GM23338 (cell line): ENCODE results near the gene LCOR. TPM values are rescaled to one million over a fixed set of nuclear protein-coding genes. Genes with fewer than 3 reads are reported as not detected.

ENCODE experiments used
- ATAC-seq: fragments of 200-7000 bp; cut with Tn5 transposase; 3 replicates; pipeline ENCODE4 v1.9.1; 2020
- DNase-seq: peaks from one replicate; pipeline ENCODE4 v3.0.0-alpha.2; 2015; ENCODE audit warnings: low spot score
- H2AFZ ChIP-seq: fragments of 200-600 bp; sonication (generic); 2 replicates; pipeline ENCODE4 v1.8.0; 2016; ENCODE audit warnings: antibody characterized with exemption, mild to moderate bottlenecking, moderate library complexity
- H3F3A ChIP-seq: fragments of 200-600 bp; sonication (generic); replicated peaks from 2 replicates; pipeline ENCODE4 v1.8.0; 2017; ENCODE audit warnings: antibody characterized with exemption, mixed run types, low read depth
- H3K27ac ChIP-seq: fragments of 200-600 bp; sonication (generic); 2 replicates; pipeline ENCODE4 v1.6.1; 2016; ENCODE audit warnings: low read depth
- H3K27me3 ChIP-seq: fragments of 200-600 bp; sonication (generic); 2 replicates; pipeline ENCODE4 v1.8.0; 2016; ENCODE audit warnings: mild to moderate bottlenecking, mixed run types, moderate library complexity; ENCODE audit not compliant: insufficient read depth
- H3K36me3 ChIP-seq: fragments of 200-600 bp; sonication (generic); 2 replicates; pipeline ENCODE4 v1.8.0; 2016; ENCODE audit warnings: mild to moderate bottlenecking; ENCODE audit not compliant: insufficient read depth
- H3K4me1 ChIP-seq: fragments of 200-600 bp; sonication (generic); 2 replicates; pipeline ENCODE4 v1.8.0; 2016; ENCODE audit warnings: mild to moderate bottlenecking, moderate library complexity; ENCODE audit not compliant: insufficient read depth
- H3K4me2 ChIP-seq: fragments of 200-600 bp; sonication (generic); 2 replicates; pipeline ENCODE4 v1.7.1; 2017; ENCODE audit warnings: mixed run types
- H3K4me3 ChIP-seq: fragments of 200-600 bp; sonication (generic); 2 replicates; pipeline ENCODE4 v1.6.1; 2016; ENCODE audit warnings: mixed run types
- H3K79me2 ChIP-seq: fragments of 200-600 bp; sonication (generic); replicated peaks from 2 replicates; pipeline ENCODE4 v1.8.0; 2017; ENCODE audit warnings: mild to moderate bottlenecking; ENCODE audit not compliant: insufficient read depth
- H3K9me2 ChIP-seq: fragments of 200-600 bp; sonication (generic); 2 replicates; pipeline ENCODE4 v1.8.0; 2017; ENCODE audit not compliant: insufficient read depth
- H4K20me1 ChIP-seq: fragments of 200-600 bp; sonication (generic); replicated peaks from 2 replicates; pipeline ENCODE4 v1.8.0; 2017; ENCODE audit warnings: mild to moderate bottlenecking; ENCODE audit not compliant: insufficient read depth
- H3K27ac Mint-ChIP-seq: 2 replicates; pipeline ENCODE4 v1.8.0; 2020; ENCODE audit warnings: inconsistent platforms, mild to moderate bottlenecking, moderate library complexity, mixed read lengths
- H3K27me3 Mint-ChIP-seq: 3 replicates; pipeline ENCODE4 v1.8.0; 2022; ENCODE audit warnings: low read depth, mild to moderate bottlenecking, moderate library complexity, mixed read lengths, inconsistent platforms; ENCODE audit not compliant: insufficient read depth, poor library complexity
- H3K36me3 Mint-ChIP-seq: 3 replicates; pipeline ENCODE4 v1.8.0; 2021; ENCODE audit warnings: low read depth, mild to moderate bottlenecking, inconsistent platforms, moderate library complexity, mixed read lengths
- H3K4me1 Mint-ChIP-seq: 3 replicates; pipeline ENCODE4 v1.8.0; 2020; ENCODE audit warnings: mild to moderate bottlenecking, inconsistent platforms, mixed read lengths
- H3K4me3 Mint-ChIP-seq: 3 replicates; pipeline ENCODE4 v1.8.0; 2021; ENCODE audit warnings: moderate library complexity, mild to moderate bottlenecking, inconsistent platforms, mixed read lengths
- H3K9me3 Mint-ChIP-seq: 3 replicates; pipeline ENCODE4 v1.8.0; 2020; ENCODE audit warnings: moderate library complexity, mild to moderate bottlenecking, inconsistent platforms, mixed read lengths
- CREB1 ChIP-seq: fragments of 250-450 bp; sonication (Bioruptor Pico); IDR thresholded peaks from 2 replicates; pipeline ENCODE4 v1.5.0; 2020; ENCODE audit warnings: low read depth, mild to moderate bottlenecking, moderate library complexity
- ETS1 ChIP-seq: IDR thresholded peaks from 2 replicates; pipeline ENCODE4 v1.6.1; 2016; ENCODE audit warnings: antibody characterized with exemption
- EZH2 ChIP-seq: fragments of 200-600 bp; sonication (generic); IDR thresholded peaks from one replicate; pipeline ENCODE4 v1.8.0; 2017; ENCODE audit warnings: antibody characterized with exemption, mild to moderate bottlenecking, low read depth; ENCODE audit not compliant: unreplicated experiment
- EZH2phosphoT487 ChIP-seq: fragments of 200-600 bp; sonication (generic); IDR thresholded peaks from one replicate; pipeline ENCODE4 v1.8.1; 2018; ENCODE audit warnings: antibody characterized with exemption; ENCODE audit not compliant: unreplicated experiment
- JUNB ChIP-seq: IDR thresholded peaks from one replicate; pipeline ENCODE4 v1.6.1; 2016; ENCODE audit warnings: antibody characterized with exemption; ENCODE audit not compliant: unreplicated experiment
- NANOG ChIP-seq: IDR thresholded peaks from 2 replicates; pipeline ENCODE4 v1.6.1; 2016; ENCODE audit warnings: antibody characterized with exemption, borderline replicate concordance
- POLR2AphosphoS5 ChIP-seq: IDR thresholded peaks from 2 replicates; pipeline ENCODE4 v1.6.1; 2016; ENCODE audit warnings: antibody characterized with exemption, low read depth
- STAT1 ChIP-seq: IDR thresholded peaks from one replicate; pipeline ENCODE4 v1.6.1; 2016; ENCODE audit warnings: antibody characterized with exemption; ENCODE audit not compliant: unreplicated experiment
- ZNF114 ChIP-seq: fragments of 250-450 bp; sonication (Bioruptor Pico); IDR thresholded peaks from 2 replicates; pipeline ENCODE4 v1.5.0; 2020; ENCODE audit warnings: mild to moderate bottlenecking, moderate library complexity
- ZNF331 ChIP-seq: fragments of 250-450 bp; sonication (Bioruptor Pico); IDR thresholded peaks from 2 replicates; pipeline ENCODE4 v1.5.0; 2020; ENCODE audit warnings: low read depth, mild to moderate bottlenecking, moderate library complexity
- polyA plus RNA-seq: library from polyadenylated mRNA; unstranded; fragments of >200 nt; fragmentation: Nextera tagmentation; extraction: Ambion mirVana; gene quantifications from 2 replicates; pipeline ENCODE4 v1.2.1, GENCODE V29; 2016
- total RNA-seq: library from RNA; depleted of rRNA; stranded (reverse); fragments of >200 nt; shearing (Covaris generic); gene quantifications from 2 replicates; pipeline ENCODE4 v1.2.3, GENCODE V29; 2014
- TF ChIP-seq, protein P1 (sequence below), 2 experiments: fragments of 200-600 bp in 1 of 2; sonication (generic) in 1 of 2; conservative IDR thresholded peaks; 2 replicates each; pipeline versions ENCODE4 v1.5.1 to v1.6.1; 2016 to 2017; ENCODE audit warnings: antibody characterized with exemption in 2 of 2, low read depth in 2 of 2, mild to moderate bottlenecking in 2 of 2, moderate library complexity in 1 of 2
- TF ChIP-seq, protein P2 (sequence below): fragments of 250-450 bp; sonication (Bioruptor Pico); IDR thresholded peaks from 2 replicates; pipeline ENCODE4 v1.5.0; 2020; ENCODE audit warnings: mild to moderate bottlenecking, moderate library complexity
- TF ChIP-seq, protein P3 (sequence below): IDR thresholded peaks from one replicate; pipeline ENCODE4 v1.6.1; 2018; ENCODE audit warnings: antibody characterized with exemption; ENCODE audit not compliant: unreplicated experiment

The LCOR gene
- total and polyA plus RNA-seq, 2 experiments from 2014 or later = 6.9 to 14.9 TPM

DNA sequence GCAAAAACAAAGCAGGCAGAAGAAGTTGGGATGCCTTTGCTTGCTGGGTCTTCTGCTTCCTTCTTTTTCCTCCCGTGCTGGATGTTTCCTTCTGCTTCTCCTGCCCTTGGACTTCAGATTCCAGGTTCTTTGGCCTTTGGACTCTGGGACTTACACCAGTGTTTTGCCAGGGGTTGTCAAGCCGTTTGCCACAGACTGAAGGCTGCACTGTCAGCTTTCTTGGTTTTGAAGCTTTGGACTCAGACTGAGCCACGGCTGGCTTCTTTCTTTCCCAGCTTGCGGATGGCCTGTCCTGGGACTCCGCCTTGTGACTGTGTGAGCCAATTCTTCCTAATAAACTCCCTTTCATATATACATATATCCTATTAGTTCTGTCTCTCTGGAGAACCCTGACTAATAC is 11.3 kb upstream of the LCOR start:
- TF ChIP-seq EZH2phosphoT487 (no peak), ETS1 (no peak), NANOG (no peak), ZNF331 (no peak), POLR2AphosphoS5 (no peak), STAT1 (no peak), CREB1 (CRISPR knock-in tag) (no peak), ZNF114 (CRISPR knock-in tag) (no peak), JUNB (no peak), EZH2 (no peak)
- TF ChIP-seq, protein P1, sequence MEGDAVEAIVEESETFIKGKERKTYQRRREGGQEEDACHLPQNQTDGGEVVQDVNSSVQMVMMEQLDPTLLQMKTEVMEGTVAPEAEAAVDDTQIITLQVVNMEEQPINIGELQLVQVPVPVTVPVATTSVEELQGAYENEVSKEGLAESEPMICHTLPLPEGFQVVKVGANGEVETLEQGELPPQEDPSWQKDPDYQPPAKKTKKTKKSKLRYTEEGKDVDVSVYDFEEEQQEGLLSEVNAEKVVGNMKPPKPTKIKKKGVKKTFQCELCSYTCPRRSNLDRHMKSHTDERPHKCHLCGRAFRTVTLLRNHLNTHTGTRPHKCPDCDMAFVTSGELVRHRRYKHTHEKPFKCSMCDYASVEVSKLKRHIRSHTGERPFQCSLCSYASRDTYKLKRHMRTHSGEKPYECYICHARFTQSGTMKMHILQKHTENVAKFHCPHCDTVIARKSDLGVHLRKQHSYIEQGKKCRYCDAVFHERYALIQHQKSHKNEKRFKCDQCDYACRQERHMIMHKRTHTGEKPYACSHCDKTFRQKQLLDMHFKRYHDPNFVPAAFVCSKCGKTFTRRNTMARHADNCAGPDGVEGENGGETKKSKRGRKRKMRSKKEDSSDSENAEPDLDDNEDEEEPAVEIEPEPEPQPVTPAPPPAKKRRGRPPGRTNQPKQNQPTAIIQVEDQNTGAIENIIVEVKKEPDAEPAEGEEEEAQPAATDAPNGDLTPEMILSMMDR (conservative IDR thresholded peaks at IDR 0.05; ENCODE audit: low read depth in 2 of 2) = no peak
- TF ChIP-seq, protein P2, sequence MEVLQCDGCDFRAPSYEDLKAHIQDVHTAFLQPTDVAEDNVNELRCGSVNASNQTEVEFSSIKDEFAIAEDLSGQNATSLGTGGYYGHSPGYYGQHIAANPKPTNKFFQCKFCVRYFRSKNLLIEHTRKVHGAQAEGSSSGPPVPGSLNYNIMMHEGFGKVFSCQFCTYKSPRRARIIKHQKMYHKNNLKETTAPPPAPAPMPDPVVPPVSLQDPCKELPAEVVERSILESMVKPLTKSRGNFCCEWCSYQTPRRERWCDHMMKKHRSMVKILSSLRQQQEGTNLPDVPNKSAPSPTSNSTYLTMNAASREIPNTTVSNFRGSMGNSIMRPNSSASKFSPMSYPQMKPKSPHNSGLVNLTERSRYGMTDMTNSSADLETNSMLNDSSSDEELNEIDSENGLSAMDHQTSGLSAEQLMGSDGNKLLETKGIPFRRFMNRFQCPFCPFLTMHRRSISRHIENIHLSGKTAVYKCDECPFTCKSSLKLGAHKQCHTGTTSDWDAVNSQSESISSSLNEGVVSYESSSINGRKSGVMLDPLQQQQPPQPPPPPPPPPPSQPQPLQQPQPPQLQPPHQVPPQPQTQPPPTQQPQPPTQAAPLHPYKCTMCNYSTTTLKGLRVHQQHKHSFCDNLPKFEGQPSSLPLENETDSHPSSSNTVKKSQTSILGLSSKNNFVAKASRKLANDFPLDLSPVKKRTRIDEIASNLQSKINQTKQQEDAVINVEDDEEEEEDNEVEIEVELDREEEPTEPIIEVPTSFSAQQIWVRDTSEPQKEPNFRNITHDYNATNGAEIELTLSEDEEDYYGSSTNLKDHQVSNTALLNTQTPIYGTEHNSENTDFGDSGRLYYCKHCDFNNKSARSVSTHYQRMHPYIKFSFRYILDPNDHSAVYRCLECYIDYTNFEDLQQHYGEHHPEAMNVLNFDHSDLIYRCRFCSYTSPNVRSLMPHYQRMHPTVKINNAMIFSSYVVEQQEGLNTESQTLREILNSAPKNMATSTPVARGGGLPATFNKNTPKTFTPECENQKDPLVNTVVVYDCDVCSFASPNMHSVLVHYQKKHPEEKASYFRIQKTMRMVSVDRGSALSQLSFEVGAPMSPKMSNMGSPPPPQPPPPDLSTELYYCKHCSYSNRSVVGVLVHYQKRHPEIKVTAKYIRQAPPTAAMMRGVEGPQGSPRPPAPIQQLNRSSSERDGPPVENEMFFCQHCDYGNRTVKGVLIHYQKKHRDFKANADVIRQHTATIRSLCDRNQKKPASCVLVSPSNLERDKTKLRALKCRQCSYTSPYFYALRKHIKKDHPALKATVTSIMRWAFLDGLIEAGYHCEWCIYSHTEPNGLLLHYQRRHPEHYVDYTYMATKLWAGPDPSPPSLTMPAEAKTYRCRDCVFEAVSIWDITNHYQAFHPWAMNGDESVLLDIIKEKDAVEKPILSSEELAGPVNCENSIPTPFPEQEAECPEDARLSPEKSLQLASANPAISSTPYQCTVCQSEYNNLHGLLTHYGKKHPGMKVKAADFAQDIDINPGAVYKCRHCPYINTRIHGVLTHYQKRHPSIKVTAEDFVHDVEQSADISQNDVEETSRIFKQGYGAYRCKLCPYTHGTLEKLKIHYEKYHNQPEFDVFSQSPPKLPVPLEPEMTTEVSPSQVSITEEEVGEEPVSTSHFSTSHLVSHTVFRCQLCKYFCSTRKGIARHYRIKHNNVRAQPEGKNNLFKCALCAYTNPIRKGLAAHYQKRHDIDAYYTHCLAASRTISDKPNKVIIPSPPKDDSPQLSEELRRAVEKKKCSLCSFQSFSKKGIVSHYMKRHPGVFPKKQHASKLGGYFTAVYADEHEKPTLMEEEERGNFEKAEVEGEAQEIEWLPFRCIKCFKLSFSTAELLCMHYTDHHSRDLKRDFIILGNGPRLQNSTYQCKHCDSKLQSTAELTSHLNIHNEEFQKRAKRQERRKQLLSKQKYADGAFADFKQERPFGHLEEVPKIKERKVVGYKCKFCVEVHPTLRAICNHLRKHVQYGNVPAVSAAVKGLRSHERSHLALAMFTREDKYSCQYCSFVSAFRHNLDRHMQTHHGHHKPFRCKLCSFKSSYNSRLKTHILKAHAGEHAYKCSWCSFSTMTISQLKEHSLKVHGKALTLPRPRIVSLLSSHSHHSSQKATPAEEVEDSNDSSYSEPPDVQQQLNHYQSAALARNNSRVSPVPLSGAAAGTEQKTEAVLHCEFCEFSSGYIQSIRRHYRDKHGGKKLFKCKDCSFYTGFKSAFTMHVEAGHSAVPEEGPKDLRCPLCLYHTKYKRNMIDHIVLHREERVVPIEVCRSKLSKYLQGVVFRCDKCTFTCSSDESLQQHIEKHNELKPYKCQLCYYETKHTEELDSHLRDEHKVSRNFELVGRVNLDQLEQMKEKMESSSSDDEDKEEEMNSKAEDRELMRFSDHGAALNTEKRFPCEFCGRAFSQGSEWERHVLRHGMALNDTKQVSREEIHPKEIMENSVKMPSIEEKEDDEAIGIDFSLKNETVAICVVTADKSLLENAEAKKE = no peak
- TF ChIP-seq, protein P3, sequence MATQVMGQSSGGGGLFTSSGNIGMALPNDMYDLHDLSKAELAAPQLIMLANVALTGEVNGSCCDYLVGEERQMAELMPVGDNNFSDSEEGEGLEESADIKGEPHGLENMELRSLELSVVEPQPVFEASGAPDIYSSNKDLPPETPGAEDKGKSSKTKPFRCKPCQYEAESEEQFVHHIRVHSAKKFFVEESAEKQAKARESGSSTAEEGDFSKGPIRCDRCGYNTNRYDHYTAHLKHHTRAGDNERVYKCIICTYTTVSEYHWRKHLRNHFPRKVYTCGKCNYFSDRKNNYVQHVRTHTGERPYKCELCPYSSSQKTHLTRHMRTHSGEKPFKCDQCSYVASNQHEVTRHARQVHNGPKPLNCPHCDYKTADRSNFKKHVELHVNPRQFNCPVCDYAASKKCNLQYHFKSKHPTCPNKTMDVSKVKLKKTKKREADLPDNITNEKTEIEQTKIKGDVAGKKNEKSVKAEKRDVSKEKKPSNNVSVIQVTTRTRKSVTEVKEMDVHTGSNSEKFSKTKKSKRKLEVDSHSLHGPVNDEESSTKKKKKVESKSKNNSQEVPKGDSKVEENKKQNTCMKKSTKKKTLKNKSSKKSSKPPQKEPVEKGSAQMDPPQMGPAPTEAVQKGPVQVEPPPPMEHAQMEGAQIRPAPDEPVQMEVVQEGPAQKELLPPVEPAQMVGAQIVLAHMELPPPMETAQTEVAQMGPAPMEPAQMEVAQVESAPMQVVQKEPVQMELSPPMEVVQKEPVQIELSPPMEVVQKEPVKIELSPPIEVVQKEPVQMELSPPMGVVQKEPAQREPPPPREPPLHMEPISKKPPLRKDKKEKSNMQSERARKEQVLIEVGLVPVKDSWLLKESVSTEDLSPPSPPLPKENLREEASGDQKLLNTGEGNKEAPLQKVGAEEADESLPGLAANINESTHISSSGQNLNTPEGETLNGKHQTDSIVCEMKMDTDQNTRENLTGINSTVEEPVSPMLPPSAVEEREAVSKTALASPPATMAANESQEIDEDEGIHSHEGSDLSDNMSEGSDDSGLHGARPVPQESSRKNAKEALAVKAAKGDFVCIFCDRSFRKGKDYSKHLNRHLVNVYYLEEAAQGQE = no peak
- Histone ChIP-seq H3K4me3 (no peak overlapping the region), H3K79me2 (no peaks in the 10 kb centered on the region), H4K20me1 (no peaks in the 10 kb centered on the region), H3K9me2 (no peaks in the 10 kb centered on the region), H3K36me3 (no peaks in the 10 kb centered on the region), H3K4me2 (no peak overlapping the region), H3K27me3 (no peaks in the 10 kb centered on the region), H3K4me1 (no peaks in the 10 kb centered on the region), H2AFZ (no peak overlapping the region), H3F3A (no peaks in the 10 kb centered on the region), H3K27ac (no peak overlapping the region)
- DNase-seq = no peak
- H3K4me3 Mint-ChIP-seq = no peak overlapping the region
- ATAC-seq = no peak
- no peaks in the 10 kb centered on the region for H3K36me3 Mint-ChIP-seq
- H3K27ac Mint-ChIP-seq = no peak overlapping the region
- H3K4me1 Mint-ChIP-seq = no peaks in the 10 kb centered on the region
- peaks cover 2% of the 10 kb centered on the region for H3K27me3 Mint-ChIP-seq
- no peaks in the 10 kb centered on the region for H3K9me3 Mint-ChIP-seq
